ENCODE measurements around the gene GNE.
"Not testable (repeated sequence)": the region's sequence is repeated elsewhere in the genome, so short reads cannot be mapped to it uniquely, and the experiment has no call there.

The GNE gene

GRCh38 chr9:36264896-36265295 is 6.6 kb upstream of the GNE start:
- no peak for DNase-seq (ENCODE audit: low spot score)

DNA sequence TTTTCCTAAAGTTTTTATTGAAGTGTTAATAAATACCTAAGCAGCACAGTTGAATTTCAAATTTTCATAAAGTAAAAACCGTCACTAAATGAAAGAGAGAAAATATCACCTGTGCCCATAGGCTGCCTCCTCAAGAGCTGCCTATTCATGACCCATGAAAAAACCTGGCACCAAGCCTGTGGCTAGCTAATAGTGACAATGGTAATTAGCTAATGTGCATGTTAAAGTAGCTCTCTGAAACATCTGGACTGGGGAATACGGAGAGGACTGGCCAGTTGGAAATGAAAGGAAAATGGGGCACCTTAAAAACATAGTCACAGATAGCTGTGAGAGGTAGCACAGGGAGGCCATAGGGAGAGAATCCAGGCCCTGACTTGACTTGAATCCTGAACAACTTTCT is 5.4 kb upstream of the GNE start:
- no peak for DNase-seq (ENCODE audit: low spot score)

GRCh38 chr9:36258996-36259533 is 817 bp upstream of the GNE start:
- DNase-seq (ENCODE audit: low spot score) = no peak

GRCh38 chr9:36251428-36251827 is 6.8 kb downstream of the GNE start:
- DNase-seq (ENCODE audit: low spot score) = no peak

GRCh38 chr9:36250079-36250478 is 8.2 kb downstream of the GNE start:
- no peak for DNase-seq (ENCODE audit: low spot score)

DNA sequence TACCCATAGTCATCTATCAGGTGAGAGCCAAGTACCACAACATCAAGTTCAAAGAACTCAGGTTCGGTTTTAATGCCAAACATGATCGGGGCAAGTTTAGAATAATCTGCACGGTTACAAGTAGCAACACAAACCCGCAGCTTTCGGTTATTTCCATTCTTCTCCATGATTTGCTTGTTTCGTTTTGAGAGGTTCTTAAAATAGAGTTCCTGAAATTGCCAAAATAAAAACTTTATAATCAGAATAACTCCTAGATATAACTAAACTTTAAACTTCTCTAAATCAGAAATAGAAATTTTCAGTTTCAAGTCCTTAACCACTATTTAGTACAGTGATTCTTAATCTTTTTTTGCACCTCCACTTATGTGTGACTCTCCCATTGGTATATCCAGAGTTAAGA is 9.1 kb downstream of the GNE start:
- no peak for DNase-seq (ENCODE audit: low spot score)

- DNase-seq (ENCODE audit: low spot score) = peak; percentile 78
Observed at GRCh38 chr9:36248061-36248460, 10.2 kb downstream of the GNE start.

- no peak for DNase-seq (ENCODE audit: low spot score)
Observed at GRCh38 chr9:36247356-36247755, 10.9 kb downstream of the GNE start.

GRCh38 chr9:36245906-36246305 is 12.3 kb downstream of the GNE start:
- DNase-seq (ENCODE audit: low spot score) = no peak

GRCh38 chr9:36239675-36240074 is 18.6 kb downstream of the GNE start:
- DNase-seq (ENCODE audit: low spot score) = not testable (repeated sequence)

DNA sequence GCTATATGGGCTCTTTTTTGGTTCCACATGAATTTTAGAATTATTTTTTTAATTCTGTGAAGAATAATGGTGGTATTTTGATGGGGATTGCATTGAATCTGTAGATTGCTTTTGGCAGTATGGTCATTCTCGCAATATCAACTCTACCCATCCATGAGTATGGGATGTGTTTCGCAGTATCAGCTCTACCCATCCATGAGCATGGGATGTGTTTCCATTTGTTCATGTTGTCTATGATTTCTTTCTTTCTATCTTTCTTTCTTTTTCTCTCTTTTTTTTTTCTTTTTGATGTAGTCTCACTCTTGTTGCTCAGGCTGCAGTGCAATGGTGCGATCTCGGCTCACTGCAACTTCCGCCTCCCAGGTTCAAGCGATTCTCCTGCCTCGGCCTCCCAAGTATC is 19.0 kb downstream of the GNE start:
- not testable (repeated sequence) for DNase-seq (ENCODE audit: low spot score)

DNA sequence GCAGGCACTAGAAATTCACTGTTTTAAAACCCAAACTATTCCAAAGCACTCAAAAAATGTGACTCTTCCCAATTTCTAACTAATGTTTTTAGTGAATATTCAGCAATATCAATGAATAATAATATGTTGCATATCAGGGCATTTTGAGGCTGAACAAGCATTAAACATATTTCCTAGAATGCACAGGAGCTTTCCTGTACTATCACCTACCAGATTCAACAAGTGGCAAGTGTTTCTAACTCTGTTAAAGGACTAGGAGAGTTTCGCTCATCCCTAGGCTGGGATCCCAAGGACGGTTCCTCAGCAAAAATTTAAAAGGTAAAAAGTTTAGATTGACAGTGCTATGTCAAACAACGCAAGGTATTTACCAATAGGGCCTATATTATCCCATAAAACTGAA is 21.0 kb downstream of the GNE start:
- no peak for DNase-seq (ENCODE audit: low spot score)

- DNase-seq (ENCODE audit: low spot score) = no peak
Observed at GRCh38 chr9:36222449-36222848, 35.8 kb downstream of the GNE start.

GRCh38 chr9:36221667-36222066 is 36.6 kb downstream of the GNE start:
- no peak for DNase-seq (ENCODE audit: low spot score)

DNA sequence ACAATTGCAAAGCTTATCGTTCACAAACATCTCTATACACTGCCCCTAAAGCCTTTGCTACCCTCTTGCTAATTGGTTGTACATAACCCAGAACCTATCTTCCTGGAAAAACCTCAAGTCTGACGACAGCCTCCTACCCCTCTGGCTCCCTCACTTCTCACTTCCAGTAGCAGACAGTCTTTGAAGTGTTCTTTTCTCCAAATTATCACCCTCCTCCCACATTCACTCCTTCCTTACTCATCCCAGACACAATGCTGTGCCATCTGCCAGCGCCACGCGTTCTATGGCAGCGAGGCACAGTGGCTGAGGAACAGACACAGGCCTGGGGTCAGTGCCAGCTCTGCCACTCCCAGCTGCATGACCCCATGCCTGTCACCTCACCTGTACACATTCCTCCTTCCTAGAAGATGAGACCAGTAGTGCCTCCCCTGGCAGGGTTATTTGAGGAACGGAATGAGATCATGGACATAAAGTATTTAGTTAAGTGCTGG is 39.8 kb downstream of the GNE start:
- DNase-seq (ENCODE audit: low spot score) = no peak

DNA sequence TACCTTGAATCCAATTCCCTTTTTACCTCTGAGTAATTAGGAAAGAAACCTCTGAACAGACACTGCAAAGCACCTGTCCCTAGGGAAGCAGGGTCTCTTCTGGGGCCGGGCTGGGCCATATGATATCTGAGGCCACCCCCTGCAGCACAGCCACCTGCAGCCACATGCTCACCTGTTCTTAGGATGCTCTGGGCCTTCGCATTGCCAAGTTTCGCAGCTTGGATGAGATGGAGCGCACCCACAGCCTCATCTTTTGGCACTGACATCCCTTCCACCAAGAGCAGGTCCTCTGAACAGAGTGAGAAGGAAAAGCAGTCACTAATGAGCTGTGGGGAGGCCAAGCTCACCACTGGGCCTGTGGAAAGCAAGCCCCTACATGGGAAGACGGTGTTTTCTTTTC is 40.2 kb downstream of the GNE start:
- no peak for DNase-seq (ENCODE audit: low spot score)

- DNase-seq (ENCODE audit: low spot score) = no peak
Observed at GRCh38 chr9:36217256-36217968, 40.8 kb downstream of the GNE start.

GRCh38 chr9:36214571-36214970 is 43.7 kb downstream of the GNE start:
- DNase-seq (ENCODE audit: low spot score) = no peak

- DNase-seq (ENCODE audit: low spot score) = no peak
Observed at GRCh38 chr9:36213989-36214388, 44.3 kb downstream of the GNE start.

GRCh38 chr9:36213387-36213786 is 44.9 kb downstream of the GNE start:
- DNase-seq (ENCODE audit: low spot score) = no peak

DNA sequence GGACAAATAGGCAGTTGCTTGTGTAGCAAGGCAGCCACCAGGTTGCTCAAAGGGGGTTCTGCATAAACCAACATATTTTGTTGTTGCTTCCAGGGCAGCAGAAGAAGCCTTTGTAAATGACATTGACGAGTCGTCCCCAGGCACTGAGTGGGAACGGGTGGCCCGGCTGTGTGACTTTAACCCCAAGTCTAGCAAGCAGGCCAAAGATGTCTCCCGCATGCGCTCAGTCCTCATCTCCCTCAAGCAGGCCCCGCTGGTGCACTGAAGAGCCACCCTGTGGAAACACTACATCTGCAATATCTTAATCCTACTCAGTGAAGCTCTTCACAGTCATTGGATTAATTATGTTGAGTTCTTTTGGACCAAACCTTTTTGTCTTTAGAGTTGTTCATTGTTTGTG is 46.7 kb downstream of the GNE start:
- DNase-seq (ENCODE audit: low spot score) = no peak

- no peak for DNase-seq (ENCODE audit: low spot score)
Observed at GRCh38 chr9:36210722-36211121, 47.5 kb downstream of the GNE start.

GRCh38 chr9:36208521-36209253 is 49.6 kb downstream of the GNE start:
- no peak for DNase-seq (ENCODE audit: low spot score)

Data from COLO829 (cell line).